PC-9 (cell line): ENCODE results near the gene IQGAP1. TPM values are rescaled to one million over a fixed set of nuclear protein-coding genes. Genes with fewer than 3 reads are reported as not detected.
"Not testable (repeated sequence)": the region's sequence is repeated elsewhere in the genome, so short reads cannot be mapped to it uniquely, and the experiment has no call there.

Source experiments
- BruUV-seq: library from RNA; stranded (reverse); fragments of 400-500 nt; replicated peaks from 2 replicates; lab custom pipeline; 2021; lab: Mats Ljungman, UMichigan
- CTCF ChIA-PET: fragments of 300-600 bp; sonication (Branson Sonifier 250); formaldehyde crosslinking; loops from one replicate; lab custom pipeline; 2022; ENCODE audit warnings: antibody characterized with exemption; lab: Charles Lee
- POLR2A ChIA-PET: fragments of 300-600 bp; sonication (Branson Sonifier 250); formaldehyde crosslinking; loops from one replicate; lab custom pipeline; 2022; ENCODE audit warnings: antibody characterized with exemption; ENCODE audit not compliant: unreplicated experiment; lab: Charles Lee
- DNase-seq, 2 experiments: peaks; one replicate each; pipeline versions ENCODE4 v3.0.0 to v3.0.0-alpha.2; 2015 to 2022; ENCODE audit warnings: mixed read lengths in 1 of 2
- H2AFZ ChIP-seq: fragments of 200-600 bp; sonication (generic); 2 replicates; pipeline ENCODE4 v1.8.1; 2017; ENCODE audit warnings: antibody characterized with exemption
- H3F3A ChIP-seq: fragments of 200-600 bp; sonication (generic); 2 replicates; pipeline ENCODE4 v1.8.1; 2017; ENCODE audit warnings: antibody characterized with exemption, mild to moderate bottlenecking, low read depth; ENCODE audit not compliant: insufficient read depth
- H3K27ac ChIP-seq: fragments of 200-600 bp; sonication (generic); 2 replicates; pipeline ENCODE4 v1.6.1; 2016; ENCODE audit warnings: mixed run types
- H3K27me3 ChIP-seq: fragments of 200-600 bp; sonication (generic); 2 replicates; pipeline ENCODE4 v1.6.1; 2016; ENCODE audit warnings: low read depth, mixed run types; ENCODE audit not compliant: insufficient read depth
- H3K36me3 ChIP-seq: fragments of 200-600 bp; sonication (generic); 2 replicates; pipeline ENCODE4 v1.6.1; 2016; ENCODE audit warnings: low read depth, mixed run types
- H3K4me1 ChIP-seq: fragments of 200-600 bp; sonication (generic); replicated peaks from 2 replicates; pipeline ENCODE4 v1.6.1; 2016; ENCODE audit warnings: mixed run types; ENCODE audit not compliant: insufficient read depth
- H3K4me2 ChIP-seq: fragments of 200-600 bp; sonication (generic); 2 replicates; pipeline ENCODE4 v1.6.1; 2017; ENCODE audit warnings: mixed run types
- H3K4me3 ChIP-seq: fragments of 200-600 bp; sonication (generic); 2 replicates; pipeline ENCODE4 v1.6.1; 2016; ENCODE audit warnings: mixed run types
- H3K79me2 ChIP-seq: fragments of 200-600 bp; sonication (generic); 2 replicates; pipeline ENCODE4 v1.6.1; 2017; ENCODE audit warnings: low read depth, mixed run types
- H3K9me2 ChIP-seq: fragments of 200-600 bp; sonication (generic); 2 replicates; pipeline ENCODE4 v1.8.1; 2017; ENCODE audit warnings: mild to moderate bottlenecking; ENCODE audit not compliant: insufficient read depth
- H3K9me3 ChIP-seq: fragments of 200-600 bp; sonication (generic); 2 replicates; pipeline ENCODE4 v1.8.1; 2016; ENCODE audit warnings: low read depth; ENCODE audit not compliant: insufficient read depth
- H4K20me1 ChIP-seq: fragments of 200-600 bp; sonication (generic); 2 replicates; pipeline ENCODE4 v1.8.1; 2017; ENCODE audit not compliant: insufficient read depth
- CTCF ChIP-seq: fragments of 200-600 bp; sonication (generic); conservative IDR thresholded peaks from 2 replicates; pipeline ENCODE4 v1.6.1; 2017; ENCODE audit warnings: mixed run types, antibody characterized with exemption, mild to moderate bottlenecking, moderate library complexity
- EZH2 ChIP-seq: fragments of 200-600 bp; sonication (generic); IDR thresholded peaks from 2 replicates; pipeline ENCODE4 v1.8.0; 2017; ENCODE audit warnings: antibody characterized with exemption, low read depth
- intact Hi-C: fragments of 100-400 bp; cut with micrococcal nuclease; formaldehyde crosslinking; loops from one replicate; pipeline ENCODE4 v1.10.0; 2022; ENCODE audit not compliant: unreplicated experiment
- total RNA-seq: library from RNA; stranded (reverse); gene quantifications from 2 replicates; pipeline ENCODE4 v1.2.3, GENCODE V29; 2021

The IQGAP1 gene
- total RNA-seq, 1 experiment from 2014 or later = 164 TPM

GRCh38 chr15:90519688-90520087 is 131.6 kb downstream of the IQGAP1 start:
- Histone ChIP-seq H3K36me3 (no peaks in the 10 kb centered on the region), H3K4me3 (no peak overlapping the region), H3K4me1 (peaks cover 27% of the 10 kb centered on the region), H2AFZ (no peak overlapping the region), H3K27ac (peak overlapping the region; percentile 20; the same call in 1 of the 2 replicates), H3K79me2 (no peaks in the 10 kb centered on the region), H3F3A (peaks cover 36% of the 10 kb centered on the region), H3K27me3 (no peaks in the 10 kb centered on the region), H3K9me2 (no peaks in the 10 kb centered on the region), H3K4me2 (no peak overlapping the region), H3K9me3 (no peaks in the 10 kb centered on the region), H4K20me1 (no peaks in the 10 kb centered on the region)
- peak in 1 of 2 experiments; percentile 55 for DNase-seq
- POLR2A ChIA-PET = no interaction called here
- CTCF ChIA-PET = no interaction called here
- TF ChIP-seq EZH2 (no peak), CTCF (no peak)
- no TSS peak for BruUV-seq
- intact Hi-C loops = no loop called here

DNA sequence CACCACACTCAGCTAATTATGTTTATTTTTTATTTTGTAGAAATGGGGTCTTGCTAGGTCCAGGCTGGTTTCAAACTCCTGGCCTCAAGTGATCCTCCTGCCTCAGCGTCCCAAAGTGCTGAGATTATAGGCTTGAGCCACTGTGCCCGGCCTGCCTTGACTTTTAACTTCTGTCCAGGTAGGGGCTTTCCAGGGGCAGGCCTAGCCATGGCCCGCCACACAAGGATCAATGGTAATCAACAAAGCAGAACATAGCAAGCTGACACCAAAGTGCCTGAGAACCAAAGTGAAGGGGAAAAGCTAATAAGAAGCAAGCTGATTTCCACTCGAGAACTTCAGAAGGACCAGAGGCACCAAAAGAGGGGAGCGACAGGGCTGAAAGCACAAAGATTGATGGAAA is 132.3 kb downstream of the IQGAP1 start:
- no peak overlapping the region for H3K4me2 ChIP-seq
- H4K20me1 ChIP-seq = no peaks in the 10 kb centered on the region
- DNase-seq = no peak
- H3K9me3 ChIP-seq = no peaks in the 10 kb centered on the region
- CTCF ChIA-PET = interaction anchor here (0.6 kb wide), 1 partner anchor 8 kb away, joined by 13 read pairs; no protein-coding TSS in a partner anchor
- peak overlapping the region; percentile 20; the same call in 1 of the 2 replicates for H3K27ac ChIP-seq
- intact Hi-C loops = no loop called here
- no peaks in the 10 kb centered on the region for H3K36me3 ChIP-seq
- no peaks in the 10 kb centered on the region for H3K27me3 ChIP-seq
- H3K9me2 ChIP-seq = no peaks in the 10 kb centered on the region
- no peaks in the 10 kb centered on the region for H3K79me2 ChIP-seq
- TF ChIP-seq EZH2 (no peak), CTCF (no peak)
- H3K4me1 ChIP-seq = peaks cover 28% of the 10 kb centered on the region
- H2AFZ ChIP-seq = no peak overlapping the region
- no TSS peak for BruUV-seq
- H3K4me3 ChIP-seq = no peak overlapping the region
- POLR2A ChIA-PET = no interaction called here
- H3F3A ChIP-seq = peaks cover 36% of the 10 kb centered on the region

DNA sequence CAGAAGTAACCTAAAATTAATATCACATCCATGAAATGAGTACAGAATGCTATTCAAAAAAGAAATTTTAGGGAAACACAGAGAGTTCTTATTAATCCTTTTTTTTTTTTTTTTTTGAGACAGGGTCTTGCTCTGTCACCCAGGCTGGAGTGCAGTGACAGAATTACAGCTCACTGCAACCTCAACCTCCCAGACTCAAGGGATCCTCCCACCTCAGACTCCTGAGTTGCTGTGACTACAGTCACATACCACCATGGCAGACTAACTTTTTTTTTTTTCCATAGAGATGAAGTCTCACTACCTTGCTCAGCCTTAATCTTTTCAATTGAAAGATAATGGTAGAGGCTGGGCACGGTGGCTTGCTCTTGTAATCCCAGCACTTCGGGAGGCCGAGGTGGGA is 135.3 kb downstream of the IQGAP1 start:
- no peaks in the 10 kb centered on the region for H4K20me1 ChIP-seq
- no peak overlapping the region for H2AFZ ChIP-seq
- H3K27me3 ChIP-seq = no peaks in the 10 kb centered on the region
- H3K27ac ChIP-seq = peak overlapping the region; percentile 54
- no peaks in the 10 kb centered on the region for H3K36me3 ChIP-seq
- intact Hi-C loops = no loop called here
- H3F3A ChIP-seq = peaks cover 44% of the 10 kb centered on the region
- POLR2A ChIA-PET = no interaction called here
- H3K4me3 ChIP-seq = no peak overlapping the region
- no peaks in the 10 kb centered on the region for H3K9me2 ChIP-seq
- DNase-seq = peak in 1 of 2 experiments; percentile 39
- H3K4me1 ChIP-seq = peaks cover 28% of the 10 kb centered on the region
- CTCF ChIA-PET = no interaction called here
- H3K4me2 ChIP-seq = no peak overlapping the region
- no peaks in the 10 kb centered on the region for H3K79me2 ChIP-seq
- TF ChIP-seq CTCF (no peak), EZH2 (no peak)
- no peaks in the 10 kb centered on the region for H3K9me3 ChIP-seq
- BruUV-seq = no TSS peak

DNA sequence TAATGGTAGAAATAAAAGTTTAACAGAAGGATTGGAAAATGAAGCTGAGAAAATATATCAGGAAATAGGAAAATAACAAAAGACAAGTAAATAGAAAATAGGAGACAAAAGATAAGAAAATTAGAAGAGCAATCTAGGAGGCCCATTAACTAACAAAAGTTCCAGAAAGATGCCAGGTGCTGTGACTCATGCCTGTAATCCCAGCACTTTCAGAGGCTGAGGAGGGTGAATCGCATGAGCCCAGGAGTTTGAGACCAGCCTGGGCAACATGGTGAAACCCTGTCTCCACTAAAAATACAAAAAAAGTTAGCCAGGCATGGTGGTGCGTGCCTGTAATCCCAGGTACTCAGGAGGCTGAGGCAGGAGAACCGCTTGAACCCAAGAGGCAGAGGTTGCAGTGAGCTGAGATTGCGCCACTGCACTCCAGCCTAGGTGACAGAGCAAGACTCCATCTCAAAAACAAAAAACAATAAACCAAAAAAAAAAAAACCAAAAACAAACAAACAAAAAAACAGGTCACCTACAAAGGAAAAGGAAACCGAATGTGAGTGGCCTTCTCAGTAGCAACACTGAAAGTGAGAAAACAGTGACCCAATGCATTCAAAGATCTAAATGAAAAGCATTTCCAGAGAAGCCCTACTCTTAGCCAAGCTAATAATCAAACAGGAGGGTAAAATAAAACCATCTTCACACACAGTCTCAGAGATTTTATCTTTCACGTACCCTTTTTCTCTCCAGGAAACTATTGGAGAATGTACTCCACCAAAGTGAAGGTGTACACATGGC is 136.2 kb downstream of the IQGAP1 start:
- H2AFZ ChIP-seq, H4K20me1 ChIP-seq, intact Hi-C loops, H3K27me3 ChIP-seq, H3K9me2 ChIP-seq, H3K4me3 ChIP-seq, BruUV-seq, H3K9me3 ChIP-seq, CTCF ChIA-PET, H3K79me2 ChIP-seq, H3K4me2 ChIP-seq, H3K36me3 ChIP-seq: not testable (repeated sequence)
- Histone ChIP-seq H3K27ac (peak overlapping the region; percentile 54; the same call in 1 of the 2 replicates), H3F3A (peaks cover 40% of the 10 kb centered on the region), H3K4me1 (peaks cover 30% of the 10 kb centered on the region)
- peak in 1 of 2 experiments; percentile 49 for DNase-seq
- POLR2A ChIA-PET = interaction anchor here (0.6 to 0.7 kb wide), 2 partner anchors 173 to 493 kb away, joined by 3 read pairs; no protein-coding TSS in a partner anchor
